WTC11 (cell line): ENCODE data around the gene RIPK3.

ENCODE experiments used
- CREB1 ChIP-seq: sonication (generic); formaldehyde crosslinking; IDR thresholded peaks from 2 replicates; pipeline ENCODE4 v1.8.0; 2023; ENCODE audit warnings: mild to moderate bottlenecking, missing genetic modification reagents
- CTCF ChIP-seq: fragments of 200-600 bp; IDR thresholded peaks from 2 replicates; pipeline ENCODE4 v1.8.0; 2022; ENCODE audit warnings: antibody characterized with exemption
- FOXJ3 ChIP-seq: sonication (generic); formaldehyde crosslinking; IDR thresholded peaks from 2 replicates; pipeline ENCODE4 v1.9.0; 2021; ENCODE audit warnings: missing genetic modification reagents, mild to moderate bottlenecking, borderline replicate concordance
- FOXP4 ChIP-seq: sonication (generic); formaldehyde crosslinking; IDR thresholded peaks from 2 replicates; pipeline ENCODE4 v1.8.0; 2022; ENCODE audit warnings: mild to moderate bottlenecking, missing genetic modification reagents
- JAZF1 ChIP-seq: fragments of 250-450 bp; sonication (Bioruptor Pico); IDR thresholded peaks from 2 replicates; pipeline ENCODE4 v1.9.0; 2021; ENCODE audit warnings: moderate library complexity, mild to moderate bottlenecking, inconsistent platforms
- MYBL2 ChIP-seq: sonication (generic); formaldehyde crosslinking; IDR thresholded peaks from 2 replicates; pipeline ENCODE4 v1.8.1; 2023; ENCODE audit warnings: mild to moderate bottlenecking, moderate library complexity, missing genetic modification reagents
- NFYB ChIP-seq: sonication (generic); formaldehyde crosslinking; conservative IDR thresholded peaks from 2 replicates; pipeline ENCODE4 v1.8.0; 2022; ENCODE audit warnings: low read depth, missing genetic modification reagents
- RELA ChIP-seq: sonication (generic); formaldehyde crosslinking; IDR thresholded peaks from 2 replicates; pipeline ENCODE4 v1.8.1; 2022; ENCODE audit warnings: missing genetic modification reagents, mild to moderate bottlenecking, borderline replicate concordance
- STAT6 ChIP-seq: sonication (generic); formaldehyde crosslinking; conservative IDR thresholded peaks from 2 replicates; pipeline ENCODE4 v1.8.1; 2023; ENCODE audit warnings: mild to moderate bottlenecking, low read depth, missing genetic modification reagents, moderate library complexity
- TCF7 ChIP-seq: sonication (generic); formaldehyde crosslinking; IDR thresholded peaks from 2 replicates; pipeline ENCODE4 v1.8.0; 2022; ENCODE audit warnings: mild to moderate bottlenecking, low read depth, missing genetic modification reagents, moderate library complexity
- ZNF263 ChIP-seq: sonication (generic); formaldehyde crosslinking; IDR thresholded peaks from 2 replicates; pipeline ENCODE4 v1.8.1; 2022; ENCODE audit warnings: low read depth, mild to moderate bottlenecking, moderate library complexity, missing genetic modification reagents

GRCh38 chr14:24304019-24304387 is 35.8 kb downstream of the RIPK3 start:
- TF ChIP-seq CTCF: no peak
- TF ChIP-seq FOXP4 (CRISPR knock-in tag): no peak
- TF ChIP-seq FOXJ3 (CRISPR knock-in tag): no peak
- TF ChIP-seq MYBL2 (CRISPR knock-in tag): no peak
- TF ChIP-seq RELA (CRISPR knock-in tag): no peak
- TF ChIP-seq ZNF263 (CRISPR knock-in tag): no peak
- no peak for TF ChIP-seq CREB1 (CRISPR knock-in tag)
- no peak for TF ChIP-seq TCF7 (CRISPR knock-in tag)
- TF ChIP-seq NFYB (CRISPR knock-in tag): no peak
- no peak for TF ChIP-seq STAT6 (CRISPR knock-in tag)
- no peak for TF ChIP-seq JAZF1 (CRISPR knock-in tag)
